ENCODE measurements around the gene PTP4A1. TPM values are rescaled to one million over a fixed set of nuclear protein-coding genes. Genes with fewer than 3 reads are reported as not detected.

PTP4A1 gene
- polyA plus RNA-seq, 1 of the 3 experiments (the other 2 are of a cell fraction), result 12.5 TPM

DNA sequence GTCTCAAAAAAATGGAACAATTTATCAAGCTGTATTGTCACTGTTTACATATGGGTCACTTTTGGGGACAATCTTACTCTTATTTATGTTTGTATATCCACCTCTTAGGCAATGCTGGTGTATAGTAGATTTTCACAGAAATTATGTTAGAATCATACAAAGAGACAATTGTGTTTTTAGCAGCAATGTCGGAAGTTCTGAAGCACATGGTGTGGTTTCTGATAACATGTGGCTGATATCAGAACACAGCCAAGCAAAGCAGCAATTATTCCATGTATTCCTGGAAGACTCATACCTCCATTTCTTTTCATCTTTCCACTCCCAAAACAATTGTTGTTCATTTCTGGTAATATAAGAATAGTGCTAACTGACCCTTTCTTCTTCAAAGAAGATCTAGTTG, 17.5 kb upstream of the PTP4A1 start (continued):
- TF ChIP-seq, protein P1, sequence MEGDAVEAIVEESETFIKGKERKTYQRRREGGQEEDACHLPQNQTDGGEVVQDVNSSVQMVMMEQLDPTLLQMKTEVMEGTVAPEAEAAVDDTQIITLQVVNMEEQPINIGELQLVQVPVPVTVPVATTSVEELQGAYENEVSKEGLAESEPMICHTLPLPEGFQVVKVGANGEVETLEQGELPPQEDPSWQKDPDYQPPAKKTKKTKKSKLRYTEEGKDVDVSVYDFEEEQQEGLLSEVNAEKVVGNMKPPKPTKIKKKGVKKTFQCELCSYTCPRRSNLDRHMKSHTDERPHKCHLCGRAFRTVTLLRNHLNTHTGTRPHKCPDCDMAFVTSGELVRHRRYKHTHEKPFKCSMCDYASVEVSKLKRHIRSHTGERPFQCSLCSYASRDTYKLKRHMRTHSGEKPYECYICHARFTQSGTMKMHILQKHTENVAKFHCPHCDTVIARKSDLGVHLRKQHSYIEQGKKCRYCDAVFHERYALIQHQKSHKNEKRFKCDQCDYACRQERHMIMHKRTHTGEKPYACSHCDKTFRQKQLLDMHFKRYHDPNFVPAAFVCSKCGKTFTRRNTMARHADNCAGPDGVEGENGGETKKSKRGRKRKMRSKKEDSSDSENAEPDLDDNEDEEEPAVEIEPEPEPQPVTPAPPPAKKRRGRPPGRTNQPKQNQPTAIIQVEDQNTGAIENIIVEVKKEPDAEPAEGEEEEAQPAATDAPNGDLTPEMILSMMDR (IDR thresholded peaks at IDR 0.05), result no peak
- TF ChIP-seq CHD2 (IDR thresholded peaks at IDR 0.05; ENCODE audit: low read length, partially characterized antibody) (no peak), RCOR1 (IDR thresholded peaks at IDR 0.05; ENCODE audit: low read length) (no peak), YY1 (IDR thresholded peaks at IDR 0.05; ENCODE audit: low read depth) (no peak), FOXJ3 (CRISPR knock-in tag; IDR thresholded peaks at IDR 0.05) (no peak)

- no peaks in the 10 kb centered on the region for H3K27me3 ChIP-seq (ENCODE audit: insufficient read depth)
- H3K79me2 ChIP-seq (ENCODE audit: insufficient read depth), result no peaks in the 10 kb centered on the region
- no peak overlapping the region for H2AFZ ChIP-seq (ENCODE audit: low read depth)
- H3K4me2 ChIP-seq, result no peak overlapping the region
- POLR2A ChIA-PET, result no interaction called here
- no peaks in the 10 kb centered on the region for H4K20me1 ChIP-seq (ENCODE audit: insufficient read depth)
- H3K9me2 ChIP-seq, result no peaks in the 10 kb centered on the region
- WGBS (ENCODE audit: low lambda C conversion rate), result 62% methylated on average over 4 of the region's 4 CpGs
- no peaks in the 10 kb centered on the region for H3K9me3 ChIP-seq
- TF ChIP-seq, protein P2, sequence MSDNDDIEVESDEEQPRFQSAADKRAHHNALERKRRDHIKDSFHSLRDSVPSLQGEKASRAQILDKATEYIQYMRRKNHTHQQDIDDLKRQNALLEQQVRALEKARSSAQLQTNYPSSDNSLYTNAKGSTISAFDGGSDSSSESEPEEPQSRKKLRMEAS (IDR thresholded peaks at IDR 0.05; ENCODE audit: low read depth), result no peak
- TF ChIP-seq ELF1 (IDR thresholded peaks at IDR 0.05), result no peak
- TF ChIP-seq YY1 (IDR thresholded peaks at IDR 0.05; ENCODE audit: low read depth), result no peak
- no peak for TF ChIP-seq REST (IDR thresholded peaks at IDR 0.05; ENCODE audit: low read depth, low read length)
- TF ChIP-seq NFIC (IDR thresholded peaks at IDR 0.05; ENCODE audit: borderline replicate concordance), result no peak
- TF ChIP-seq MXI1 (IDR thresholded peaks at IDR 0.05; ENCODE audit: low read depth, low read length), result no peak
- TF ChIP-seq RXRA (IDR thresholded peaks at IDR 0.05; ENCODE audit: borderline replicate concordance, low read depth), result no peak
- TF ChIP-seq NRF1 (IDR thresholded peaks at IDR 0.05; ENCODE audit: low read depth, low read length), result no peak
- H3F3A ChIP-seq (replicated peaks; ENCODE audit: insufficient read depth), result no peaks in the 10 kb centered on the region
- no peak for DNase-seq
- H3K9ac ChIP-seq, result no peak overlapping the region
- CTCF ChIA-PET, result interaction anchor here (1.2 kb wide), 1 partner anchor 17 kb away, joined by 3 read pairs; no protein-coding TSS in a partner anchor
- no peaks in the 10 kb centered on the region for H3K36me3 ChIP-seq (replicated peaks in 1 of 2; ENCODE audit: control insufficient read depth in 1 of 2, insufficient read depth in 2 of 2, low read length in 1 of 2)
- no peak overlapping the region for H3K27ac ChIP-seq (ENCODE audit: low read depth in 2 of 2, low read length in 1 of 2)
- H3K4me1 ChIP-seq (ENCODE audit: control insufficient read depth in 1 of 2, insufficient read depth in 2 of 2, low read depth in 1 of 2, low read length in 1 of 2), result no peaks in the 10 kb centered on the region
- no peak overlapping the region for H3K4me3 ChIP-seq (ENCODE audit: low read depth in 2 of 2, low read length in 1 of 2)
These were observed 15.9 kb upstream of the PTP4A1 start for GRCh38 chr6:63556369-63556768.

All from SK-N-SH (cell line).